GM21526 (cell line): ENCODE data around the gene SLIT3.
"Not testable (repeated sequence)": the region's sequence is repeated elsewhere in the genome, so short reads cannot be mapped to it uniquely, and the experiment has no call there.

ENCODE experiments used
- ATAC-seq: cut with Tn5 transposase; IDR thresholded peaks from one replicate; pipeline ENCODE4 v1.9.1; 2021; ENCODE audit warnings: moderate library complexity; ENCODE audit not compliant: unreplicated experiment, low FRiP score

Gene SLIT3

GRCh38 chr5:169152453-169152852 lies 148.5 kb downstream of the SLIT3 start:
- ATAC-seq = no peak

GRCh38 chr5:169151051-169151805 lies 149.7 kb downstream of the SLIT3 start:
- ATAC-seq = no peak

GRCh38 chr5:169150108-169150507 lies 150.8 kb downstream of the SLIT3 start:
- no peak for ATAC-seq

GRCh38 chr5:169149317-169149716 lies 151.6 kb downstream of the SLIT3 start:
- no peak for ATAC-seq

- no peak for ATAC-seq
Measured at GRCh38 chr5:169148138-169148740, 152.7 kb downstream of the SLIT3 start.

GRCh38 chr5:169147534-169147933 lies 153.4 kb downstream of the SLIT3 start:
- no peak for ATAC-seq

- no peak for ATAC-seq
Measured at GRCh38 chr5:169146158-169146557, 154.8 kb downstream of the SLIT3 start.

- no peak for ATAC-seq
Measured at GRCh38 chr5:169142264-169142970, 158.5 kb downstream of the SLIT3 start.

- not testable (repeated sequence) for ATAC-seq
Measured at GRCh38 chr5:169140215-169140614, 160.7 kb downstream of the SLIT3 start.

- ATAC-seq = no peak
Measured at GRCh38 chr5:169139480-169140050, 161.4 kb downstream of the SLIT3 start.

- no peak for ATAC-seq
Measured at GRCh38 chr5:169133531-169133930, 167.4 kb downstream of the SLIT3 start.

- ATAC-seq = no peak
Measured at GRCh38 chr5:169132302-169132660, 168.7 kb downstream of the SLIT3 start.

- no peak for ATAC-seq
Measured at GRCh38 chr5:169131616-169132301, 169.2 kb downstream of the SLIT3 start.

GRCh38 chr5:169128679-169129078 lies 172.3 kb downstream of the SLIT3 start:
- no peak for ATAC-seq

- ATAC-seq = no peak
Measured at GRCh38 chr5:169127431-169127830, 173.5 kb downstream of the SLIT3 start.

GRCh38 chr5:169126481-169127021 lies 174.4 kb downstream of the SLIT3 start:
- ATAC-seq = no peak

GRCh38 chr5:169125571-169125970 lies 175.4 kb downstream of the SLIT3 start:
- no peak for ATAC-seq

- ATAC-seq = no peak
Measured at GRCh38 chr5:169122951-169123350, 178.0 kb downstream of the SLIT3 start.

GRCh38 chr5:169121630-169122420 lies 179.1 kb downstream of the SLIT3 start:
- no peak for ATAC-seq
